DMS53 treated with DMSO at 0.1 percent for 48 hours (cell line): Measurements from ENCODE around the gene GATAD1.
"Not testable (repeated sequence)": the region's sequence is repeated elsewhere in the genome, so short reads cannot be mapped to it uniquely, and the experiment has no call there.

ENCODE experiments used
- DNase-seq: peaks from one replicate; lab custom pipeline; 2025; ENCODE audit not compliant: unreplicated experiment; lab: John Stamatoyannopoulos, UW

Gene GATAD1

GRCh38 chr7:92479146-92479545, 31.9 kb downstream of the GATAD1 start:
- not testable (repeated sequence) for DNase-seq

GRCh38 chr7:92483624-92484023, 36.3 kb downstream of the GATAD1 start:
- not testable (repeated sequence) for DNase-seq

DNA sequence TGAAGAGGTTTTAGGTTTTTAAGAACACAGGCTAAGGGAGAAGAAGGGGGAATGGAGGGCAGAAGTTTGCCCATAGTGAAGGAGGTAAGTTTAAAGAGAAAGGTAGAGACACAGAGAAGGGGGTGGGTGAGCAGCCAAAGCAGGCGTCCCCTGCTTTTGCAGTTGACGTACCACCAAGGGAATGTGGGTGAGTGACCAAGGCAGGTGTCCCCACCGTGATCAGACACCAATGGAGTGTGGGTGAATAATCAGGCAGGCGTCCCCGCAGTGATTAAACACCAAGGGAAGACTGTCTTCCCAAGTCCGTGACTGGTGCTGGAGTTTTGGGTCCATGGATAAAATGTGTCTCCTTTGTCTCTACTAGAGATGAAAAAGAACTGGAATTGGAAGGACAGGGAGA, 36.9 kb downstream of the GATAD1 start:
- not testable (repeated sequence) for DNase-seq

- DNase-seq, result no peak
These were observed 38.1 kb downstream of the GATAD1 start for GRCh38 chr7:92485267-92485892.

- DNase-seq, result no peak
These were observed 38.7 kb downstream of the GATAD1 start for GRCh38 chr7:92485974-92486373.

DNA sequence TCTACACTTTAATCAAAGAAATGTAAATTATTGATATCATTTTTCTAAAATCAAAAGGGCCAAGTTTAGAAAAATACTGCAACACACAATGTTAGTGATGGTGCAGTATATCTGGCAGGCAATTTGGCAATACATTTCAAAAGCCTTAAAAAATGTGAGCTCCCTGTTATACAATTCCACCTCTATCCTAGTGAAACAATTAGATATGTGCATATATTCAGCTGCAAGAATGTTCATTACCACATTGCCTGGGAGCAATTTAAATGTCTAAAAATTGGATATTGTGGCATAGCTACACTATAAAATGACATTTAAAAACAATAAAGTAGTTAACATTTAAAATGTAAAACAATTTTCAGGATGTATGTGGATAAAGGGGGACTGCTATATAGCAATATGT, 40.5 kb downstream of the GATAD1 start:
- no peak for DNase-seq

DNA sequence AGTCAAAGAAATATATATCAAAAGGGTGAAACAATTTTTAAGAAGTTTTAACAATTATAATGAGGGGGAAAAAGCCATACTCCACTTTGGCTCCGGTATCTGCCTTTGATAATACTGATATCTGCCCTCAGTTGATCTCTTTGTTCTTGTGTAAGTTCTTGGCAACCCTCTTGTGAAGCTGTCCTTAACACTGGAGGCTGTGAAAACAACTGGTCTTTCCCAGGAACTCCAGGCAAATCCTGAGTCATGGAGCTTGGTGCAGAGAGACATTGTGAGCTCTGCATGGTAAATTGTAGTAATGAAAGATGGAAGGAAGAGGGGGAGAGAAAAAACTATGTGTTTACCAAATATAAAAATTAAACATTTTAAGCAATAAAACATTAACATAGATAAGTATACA, 42.4 kb downstream of the GATAD1 start:
- DNase-seq, result no peak

GRCh38 chr7:92496876-92497275, 49.6 kb downstream of the GATAD1 start:
- DNase-seq, result no peak

DNA sequence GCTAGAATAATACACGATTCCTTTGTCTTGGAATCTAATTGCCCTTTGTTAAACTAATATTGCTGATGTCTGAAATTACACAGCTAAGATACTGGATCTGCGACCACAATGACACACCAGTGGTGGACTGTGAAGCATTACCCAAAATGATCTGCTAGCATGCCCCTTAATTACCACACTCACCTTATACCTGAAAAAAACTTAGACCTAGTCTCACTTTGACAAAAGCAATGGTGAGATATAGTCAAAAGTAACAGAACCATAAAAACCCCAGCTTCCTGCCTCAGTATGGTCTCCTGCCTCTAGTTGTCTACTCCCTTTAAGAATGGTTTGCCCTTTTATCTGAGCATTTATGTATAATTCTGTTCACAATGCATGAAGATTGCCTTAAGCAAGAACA, 51.3 kb downstream of the GATAD1 start:
- no peak for DNase-seq

- DNase-seq, result no peak
These were observed 56.5 kb downstream of the GATAD1 start for GRCh38 chr7:92503767-92504166.

GRCh38 chr7:92504563-92504962, 57.3 kb downstream of the GATAD1 start:
- DNase-seq, result no peak

- no peak for DNase-seq
These were observed 59.1 kb downstream of the GATAD1 start for GRCh38 chr7:92506363-92506762.

GRCh38 chr7:92508946-92509345, 61.7 kb downstream of the GATAD1 start:
- DNase-seq, result no peak
